ENCODE results near the gene KMT2E. TPM values are rescaled to one million over a fixed set of nuclear protein-coding genes. Genes with fewer than 3 reads are reported as not detected.
"Not testable (repeated sequence)": the region's sequence is repeated elsewhere in the genome, so short reads cannot be mapped to it uniquely, and the experiment has no call there.

Gene KMT2E
- total RNA-seq, 2 experiments from 2014 or later: 110 to 127 TPM

GRCh38 chr7:105027176-105027853, 13.3 kb downstream of the KMT2E start:
- DNase-seq: no peak
- Mint-ChIP-seq H3K9me3 (ENCODE audit: low read depth) (no peaks in the 10 kb centered on the region), H3K27me3 (no peaks in the 10 kb centered on the region), H3K4me3 (no peak overlapping the region), H3K4me1 (peaks cover 62% of the 10 kb centered on the region), H3K27ac (no peak overlapping the region), H3K36me3 (peaks cover 28% of the 10 kb centered on the region)
- CTCF ChIA-PET: interaction anchor here (0.9 to 2.3 kb wide), 3 partner anchors 9 to 22 kb away, joined by 3 to 8 read pairs (median 4); no protein-coding TSS in a partner anchor
- no peak for ATAC-seq

DNA sequence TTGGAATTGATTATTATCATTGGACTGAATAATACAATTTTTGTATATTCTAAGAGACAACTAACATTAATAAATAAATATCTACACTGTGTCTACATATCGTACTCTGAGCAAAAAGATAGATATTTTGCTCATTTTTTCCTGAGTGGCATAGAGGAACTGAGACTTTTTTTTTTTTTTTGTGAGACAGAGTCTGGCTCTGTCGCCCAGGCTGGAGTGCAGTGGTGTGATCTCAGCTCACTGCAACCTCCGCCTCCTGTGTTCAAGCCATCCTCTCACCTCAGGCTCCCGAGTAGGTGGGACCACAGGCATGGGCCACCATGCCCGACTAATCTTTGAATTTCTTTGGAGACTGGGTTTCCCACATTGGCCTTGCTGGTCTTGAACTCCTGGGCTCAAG, 14.0 kb downstream of the KMT2E start:
- no peak for ATAC-seq
- peaks cover 61% of the 10 kb centered on the region for H3K4me1 Mint-ChIP-seq
- no peak overlapping the region for H3K27ac Mint-ChIP-seq
- CTCF ChIA-PET: interaction anchor here (2.3 kb wide), 1 partner anchor 8 kb away, joined by 8 read pairs; no protein-coding TSS in a partner anchor
- H3K4me3 Mint-ChIP-seq: no peak overlapping the region
- DNase-seq: no peak
- H3K27me3 Mint-ChIP-seq: no peaks in the 10 kb centered on the region
- no peaks in the 10 kb centered on the region for H3K9me3 Mint-ChIP-seq (ENCODE audit: low read depth)
- H3K36me3 Mint-ChIP-seq: peaks cover 26% of the 10 kb centered on the region

DNA sequence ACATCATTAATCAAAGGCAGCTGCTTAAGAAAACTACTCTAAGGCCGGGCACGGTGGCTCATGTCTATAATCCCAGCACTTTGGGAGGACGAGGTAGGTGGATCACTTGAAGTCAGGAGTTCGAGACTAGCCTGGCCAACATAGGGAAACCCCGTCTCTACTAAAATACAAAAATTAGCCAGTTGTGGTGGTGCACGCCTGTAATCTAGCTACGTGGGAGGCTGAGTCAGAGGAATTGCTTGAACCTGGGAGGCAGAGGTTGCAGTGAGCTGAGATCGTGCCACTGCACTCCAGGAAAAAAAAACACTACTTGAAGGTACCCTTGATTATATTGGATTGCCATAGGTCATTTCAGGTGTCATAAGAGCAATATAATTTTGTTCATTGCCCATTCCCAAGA, 14.9 kb downstream of the KMT2E start:
- ATAC-seq: not testable (repeated sequence)

GRCh38 chr7:105030447-105030846, 16.4 kb downstream of the KMT2E start:
- DNase-seq (no peak), ATAC-seq (no peak)
- Mint-ChIP-seq H3K27ac (no peak overlapping the region), H3K9me3 (ENCODE audit: low read depth) (no peaks in the 10 kb centered on the region), H3K4me3 (no peak overlapping the region), H3K36me3 (peaks cover 27% of the 10 kb centered on the region), H3K27me3 (no peaks in the 10 kb centered on the region), H3K4me1 (peaks cover 59% of the 10 kb centered on the region)
- CTCF ChIA-PET: no interaction called here

More for the DNA sequence above, 14.9 kb downstream of the KMT2E start:
- H3K4me3 Mint-ChIP-seq; H3K27me3 Mint-ChIP-seq; CTCF ChIA-PET; DNase-seq; H3K9me3 Mint-ChIP-seq (ENCODE audit: low read depth); H3K27ac Mint-ChIP-seq: not testable (repeated sequence)
- Mint-ChIP-seq H3K36me3 (peaks cover 28% of the 10 kb centered on the region), H3K4me1 (peaks cover 64% of the 10 kb centered on the region)

DNA sequence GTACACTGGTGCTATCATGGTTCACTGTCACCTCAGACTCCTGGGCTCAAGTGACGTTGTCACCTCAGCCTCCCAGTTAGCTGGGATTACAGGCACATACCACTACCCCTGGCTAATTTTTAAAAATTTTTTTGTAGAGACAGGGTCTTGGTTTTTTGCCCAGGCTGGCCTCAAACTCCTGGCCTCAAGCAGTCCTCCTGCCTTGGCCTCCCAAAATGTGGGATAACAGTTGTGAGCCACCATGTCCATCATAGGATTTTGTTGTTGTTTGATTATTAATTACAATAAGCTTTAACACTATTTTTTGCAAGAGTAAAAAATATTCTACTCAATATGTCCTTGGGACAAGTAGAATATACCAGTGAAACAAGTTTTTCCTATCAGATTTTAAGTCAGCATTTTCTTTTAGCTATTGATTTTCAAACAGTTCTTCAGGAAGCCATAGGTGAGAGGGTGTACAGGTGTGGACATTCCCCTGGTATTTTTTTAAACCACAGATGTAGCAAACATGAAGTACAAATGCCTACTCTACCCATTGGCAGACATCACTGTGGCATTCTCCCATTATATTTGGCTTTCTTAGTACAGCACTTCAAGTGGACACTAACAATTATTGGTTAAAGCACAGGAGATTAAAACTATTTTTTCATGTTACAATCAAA, 18.7 kb downstream of the KMT2E start:
- H3K9me3 Mint-ChIP-seq (ENCODE audit: low read depth): no peaks in the 10 kb centered on the region
- no peak overlapping the region for H3K4me3 Mint-ChIP-seq
- DNase-seq: no peak
- H3K27ac Mint-ChIP-seq: no peak overlapping the region
- H3K4me1 Mint-ChIP-seq: peaks cover 57% of the 10 kb centered on the region
- peaks cover 30% of the 10 kb centered on the region for H3K36me3 Mint-ChIP-seq
- CTCF ChIA-PET: interaction anchor here (1.6 kb wide), 1 partner anchor 13 kb away, joined by 3 read pairs; no protein-coding TSS in a partner anchor
- H3K27me3 Mint-ChIP-seq: no peaks in the 10 kb centered on the region
- no peak for ATAC-seq

DNA sequence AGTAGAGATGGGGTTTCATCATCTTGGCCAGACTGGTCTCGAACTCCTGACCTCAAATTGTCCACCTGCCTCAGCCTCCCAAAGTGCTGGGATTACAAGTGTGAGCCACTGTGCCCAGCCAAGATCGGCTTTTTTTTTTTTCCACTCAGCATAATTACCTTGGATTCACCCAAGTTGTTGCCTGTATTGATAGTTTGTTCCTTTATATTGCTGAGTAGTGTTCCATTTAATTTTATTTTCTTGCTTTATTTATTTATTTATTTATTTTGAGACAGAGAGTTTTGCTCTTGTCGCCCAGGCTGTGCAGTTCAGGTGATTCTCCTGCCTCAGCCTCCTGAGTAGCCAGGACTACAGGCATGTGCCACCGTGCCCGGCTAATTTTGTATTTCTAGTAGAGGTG, 21.3 kb downstream of the KMT2E start:
- ATAC-seq (no peak), DNase-seq (no peak)
- no peaks in the 10 kb centered on the region for H3K9me3 Mint-ChIP-seq (ENCODE audit: low read depth)
- H3K4me1 Mint-ChIP-seq: peaks cover 52% of the 10 kb centered on the region
- no peak overlapping the region for H3K27ac Mint-ChIP-seq
- H3K27me3 Mint-ChIP-seq: no peaks in the 10 kb centered on the region
- H3K36me3 Mint-ChIP-seq: peaks cover 24% of the 10 kb centered on the region
- CTCF ChIA-PET: interaction anchor here (0.7 to 2.0 kb wide), 4 partner anchors 8 to 88 kb away, joined by 3 to 8 read pairs (median 3); no protein-coding TSS in a partner anchor
- H3K4me3 Mint-ChIP-seq: no peak overlapping the region

DNA sequence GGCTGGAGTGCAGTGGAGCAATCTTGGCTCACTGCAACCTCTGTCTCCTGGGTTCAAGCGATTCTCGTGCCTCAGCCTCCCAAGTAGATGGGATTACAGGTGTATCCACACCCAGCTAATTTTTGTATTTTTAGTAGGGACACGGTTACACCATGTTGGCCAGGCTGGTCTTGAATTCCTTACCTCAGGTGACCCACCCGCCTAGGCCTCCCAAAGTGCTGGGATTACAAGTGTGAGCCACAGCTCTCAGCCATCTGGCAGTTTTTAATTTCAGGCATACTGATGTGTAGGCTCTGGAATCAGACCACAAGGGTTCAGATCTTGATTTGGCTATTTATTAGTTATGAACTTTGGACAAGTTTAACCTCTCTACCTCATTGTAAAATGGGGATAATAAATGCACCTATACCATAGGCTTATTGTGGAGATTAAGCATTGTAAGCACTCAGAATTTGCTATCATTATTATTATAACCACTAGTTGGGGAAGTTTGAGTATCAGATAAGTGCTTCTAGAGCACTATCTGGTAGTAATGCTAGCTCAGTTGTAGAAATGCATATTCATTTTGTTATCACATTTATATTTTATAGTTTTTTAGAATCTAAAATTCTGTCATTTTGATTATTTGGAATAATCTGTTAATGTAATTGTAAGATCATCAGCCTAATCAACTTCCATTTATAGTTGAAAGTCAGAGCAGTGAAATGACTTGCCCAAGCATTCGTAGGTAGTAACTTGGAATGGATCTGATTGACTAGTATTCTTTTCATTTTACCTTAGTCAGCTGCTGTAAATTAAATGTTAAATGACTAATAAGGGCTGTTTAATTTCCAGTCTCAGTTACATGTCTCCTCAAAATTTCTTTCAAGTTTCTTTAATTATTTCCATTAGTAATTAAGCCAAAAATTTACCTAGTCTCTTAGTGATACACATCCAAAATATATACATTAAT, 22.5 kb downstream of the KMT2E start:
- no peak overlapping the region for H3K4me3 Mint-ChIP-seq
- no peaks in the 10 kb centered on the region for H3K27me3 Mint-ChIP-seq
- CTCF ChIA-PET: interaction anchor here (0.7 to 2.0 kb wide), 5 partner anchors 10 to 495 kb away, joined by 3 to 8 read pairs (median 3); partner anchors contain the start of gene RINT1
- H3K9me3 Mint-ChIP-seq (ENCODE audit: low read depth): no peaks in the 10 kb centered on the region
- ATAC-seq (no peak), DNase-seq (no peak)
- peak overlapping the region; percentile 43 for H3K27ac Mint-ChIP-seq
- H3K4me1 Mint-ChIP-seq: peaks cover 48% of the 10 kb centered on the region
- H3K36me3 Mint-ChIP-seq: peaks cover 23% of the 10 kb centered on the region

DNA sequence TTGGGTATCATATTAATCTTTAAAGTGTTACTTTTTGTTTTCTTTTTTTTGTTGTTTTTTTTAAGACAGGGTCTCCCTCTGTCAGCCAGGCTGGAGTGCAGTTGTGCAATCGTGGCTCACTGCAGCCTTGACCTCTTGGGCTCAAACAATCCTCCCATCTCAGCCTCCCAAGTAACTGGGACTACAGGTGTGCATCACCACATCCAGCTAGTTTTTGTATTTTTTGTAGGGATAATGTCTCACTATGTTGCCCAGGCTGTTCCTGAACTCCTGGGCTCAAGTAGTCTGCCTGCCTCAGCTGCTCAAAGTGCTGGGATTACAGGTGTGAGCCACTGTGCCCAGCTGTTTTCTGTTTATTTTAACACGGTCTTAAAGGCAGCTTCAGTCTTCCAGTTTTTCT, 23.3 kb downstream of the KMT2E start:
- H3K9me3 Mint-ChIP-seq (ENCODE audit: low read depth): no peaks in the 10 kb centered on the region
- ATAC-seq (no peak), DNase-seq (no peak)
- H3K27me3 Mint-ChIP-seq: no peaks in the 10 kb centered on the region
- peaks cover 50% of the 10 kb centered on the region for H3K4me1 Mint-ChIP-seq
- peaks cover 24% of the 10 kb centered on the region for H3K36me3 Mint-ChIP-seq
- CTCF ChIA-PET: interaction anchor here (0.7 to 2.0 kb wide), 4 partner anchors 10 to 494 kb away, joined by 3 to 8 read pairs (median 3); partner anchors contain the start of gene RINT1
- H3K27ac Mint-ChIP-seq: peak overlapping the region; percentile 46
- no peak overlapping the region for H3K4me3 Mint-ChIP-seq

GRCh38 chr7:105044449-105045070, 30.6 kb downstream of the KMT2E start:
- H3K36me3 Mint-ChIP-seq: peaks cover 48% of the 10 kb centered on the region
- no peak overlapping the region for H3K27ac Mint-ChIP-seq
- no peaks in the 10 kb centered on the region for H3K9me3 Mint-ChIP-seq (ENCODE audit: low read depth)
- DNase-seq (no peak), ATAC-seq (peak; percentile 36)
- no peaks in the 10 kb centered on the region for H3K27me3 Mint-ChIP-seq
- H3K4me1 Mint-ChIP-seq: peaks cover 24% of the 10 kb centered on the region
- no peak overlapping the region for H3K4me3 Mint-ChIP-seq
- CTCF ChIA-PET: no interaction called here

GRCh38 chr7:105046414-105046813, 32.4 kb downstream of the KMT2E start:
- ATAC-seq (no peak), DNase-seq (no peak)
- Mint-ChIP-seq H3K36me3 (peaks cover 61% of the 10 kb centered on the region), H3K27ac (no peak overlapping the region), H3K4me3 (no peak overlapping the region), H3K9me3 (ENCODE audit: low read depth) (no peaks in the 10 kb centered on the region), H3K27me3 (no peaks in the 10 kb centered on the region), H3K4me1 (peaks cover 29% of the 10 kb centered on the region)
- CTCF ChIA-PET: no interaction called here

- Mint-ChIP-seq H3K27ac (no peak overlapping the region), H3K9me3 (ENCODE audit: low read depth) (no peaks in the 10 kb centered on the region), H3K36me3 (peaks cover 66% of the 10 kb centered on the region), H3K27me3 (no peaks in the 10 kb centered on the region), H3K4me3 (no peak overlapping the region), H3K4me1 (peaks cover 28% of the 10 kb centered on the region)
- CTCF ChIA-PET: no interaction called here
- ATAC-seq: no peak
- DNase-seq: no peak
These were observed 33.9 kb downstream of the KMT2E start for GRCh38 chr7:105047932-105048331.

GRCh38 chr7:105050493-105050892, 36.5 kb downstream of the KMT2E start:
- H3K27me3 Mint-ChIP-seq: no peaks in the 10 kb centered on the region
- H3K36me3 Mint-ChIP-seq: peaks cover 65% of the 10 kb centered on the region
- H3K27ac Mint-ChIP-seq: peak overlapping the region; percentile 72
- no peaks in the 10 kb centered on the region for H3K9me3 Mint-ChIP-seq (ENCODE audit: low read depth)
- H3K4me1 Mint-ChIP-seq: peaks cover 20% of the 10 kb centered on the region
- no peak for ATAC-seq
- H3K4me3 Mint-ChIP-seq: no peak overlapping the region
- CTCF ChIA-PET: interaction anchor here (1.7 kb wide), 1 partner anchor 40 kb away, joined by 4 read pairs; no protein-coding TSS in a partner anchor
- no peak for DNase-seq

DNA sequence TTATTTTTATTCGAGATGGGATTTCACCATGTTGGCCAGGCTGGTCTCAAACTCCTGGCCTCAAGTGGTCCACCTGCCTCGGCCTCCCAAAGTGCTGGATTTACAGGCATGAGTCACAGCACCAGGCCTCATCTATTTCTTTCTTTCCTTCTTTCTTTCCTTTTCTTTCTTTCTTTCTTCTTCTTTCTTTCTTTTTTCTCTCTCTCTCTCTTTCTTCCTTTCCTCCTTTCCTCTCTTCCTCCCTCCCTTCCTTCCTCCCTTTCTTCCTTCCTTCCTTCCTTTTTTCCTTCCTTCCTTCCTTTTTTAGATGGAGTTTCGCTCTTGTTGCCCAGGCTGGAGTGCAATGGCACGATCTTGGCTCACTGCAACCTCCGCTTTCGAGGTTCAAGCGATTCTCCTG, 36.9 kb downstream of the KMT2E start:
- H3K4me3 Mint-ChIP-seq; CTCF ChIA-PET; DNase-seq; ATAC-seq; H3K27me3 Mint-ChIP-seq; H3K9me3 Mint-ChIP-seq (ENCODE audit: low read depth); H3K27ac Mint-ChIP-seq: not testable (repeated sequence)
- peaks cover 22% of the 10 kb centered on the region for H3K4me1 Mint-ChIP-seq
- H3K36me3 Mint-ChIP-seq: peaks cover 65% of the 10 kb centered on the region
